A204.1 (cell line): Measurements from ENCODE around the gene GREM1.

Experiments used
- FAIRE-seq: peaks from 2 replicates; lab custom pipeline; 2012; peaks lifted over from hg19 to GRCh38; lab: Jason Lieb, UNC

Gene GREM1

GRCh38 chr15:32787949-32788348 is 70.1 kb downstream of the GREM1 start:
- FAIRE-seq, result no peak

DNA sequence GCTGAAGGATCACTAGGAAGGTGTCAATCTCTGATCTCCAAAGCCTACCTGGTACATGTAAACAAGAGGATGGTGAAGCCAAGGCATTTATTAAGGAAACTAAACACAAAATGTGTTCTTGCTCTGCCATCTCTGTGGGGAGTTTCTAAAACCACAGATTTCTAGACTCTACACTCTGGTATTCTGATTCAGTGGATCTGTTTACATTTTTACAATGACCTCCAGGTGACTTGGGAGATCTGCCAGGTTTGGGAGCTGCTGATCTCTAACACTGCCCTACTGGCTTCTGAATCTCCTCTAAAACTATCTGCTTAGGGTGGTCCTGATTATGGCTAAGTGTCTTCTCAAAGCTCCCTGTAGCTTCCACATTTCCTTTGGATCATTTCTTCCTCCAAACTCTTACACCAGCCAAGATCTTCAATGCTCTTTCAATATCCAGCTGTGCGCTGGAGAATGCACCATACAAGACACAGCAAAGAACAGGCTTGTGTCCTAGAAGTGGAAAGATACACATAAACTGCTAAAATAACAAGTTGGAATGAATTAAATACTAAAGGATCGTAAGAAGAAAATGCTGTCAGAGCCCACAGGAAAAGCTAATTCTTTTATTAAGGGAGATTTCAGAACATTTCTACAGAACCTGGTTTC is 72.7 kb downstream of the GREM1 start:
- no peak for FAIRE-seq

DNA sequence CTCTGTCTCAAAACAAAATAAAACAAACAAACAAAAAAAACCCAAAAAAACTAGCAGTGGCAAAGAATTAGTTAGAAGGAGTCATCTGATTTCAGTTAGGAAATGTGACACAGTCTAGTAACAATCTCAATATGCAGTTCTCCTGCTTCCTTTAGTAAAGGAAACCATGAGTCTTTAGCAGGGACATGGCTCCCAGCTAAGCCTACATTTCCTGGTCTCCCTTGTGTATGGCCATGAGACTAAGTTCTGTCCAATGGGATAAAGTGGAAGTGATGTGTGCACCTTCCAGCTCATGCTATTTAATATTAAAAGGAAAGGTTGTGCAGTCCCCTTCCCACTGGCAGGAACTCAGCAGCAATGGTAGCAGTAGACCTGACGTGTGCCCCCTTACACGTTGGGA is 74.6 kb downstream of the GREM1 start:
- no peak for FAIRE-seq
